HFFc6 (cell line): Measurements from ENCODE around the gene DPYD. TPM values are rescaled to one million over a fixed set of nuclear protein-coding genes. Genes with fewer than 3 reads are reported as not detected.

Source experiments
- DNase-seq: peaks from one replicate; pipeline ENCODE4 v3.0.0-alpha.2; 2018
- H3K27ac Mint-ChIP-seq: 2 replicates; pipeline ENCODE4 v1.8.0; 2020; ENCODE audit warnings: mild to moderate bottlenecking, mixed read lengths
- H3K27me3 Mint-ChIP-seq: 2 replicates; pipeline ENCODE4 v1.8.0; 2021; ENCODE audit warnings: mild to moderate bottlenecking, moderate library complexity, mixed read lengths; ENCODE audit not compliant: insufficient read depth
- H3K36me3 Mint-ChIP-seq: 2 replicates; pipeline ENCODE4 v1.8.0; 2021; ENCODE audit warnings: low read depth, mixed read lengths
- H3K4me1 Mint-ChIP-seq: 2 replicates; pipeline ENCODE4 v1.8.0; 2020; ENCODE audit warnings: low read depth, mixed read lengths
- H3K4me3 Mint-ChIP-seq: 2 replicates; pipeline ENCODE4 v1.8.0; 2020; ENCODE audit warnings: mild to moderate bottlenecking, moderate library complexity, mixed read lengths
- H3K9me3 Mint-ChIP-seq: 2 replicates; pipeline ENCODE4 v1.8.0; 2020; ENCODE audit warnings: mild to moderate bottlenecking, mixed read lengths
- CTCF ChIP-seq: fragments of 200-600 bp; sonication (generic); IDR thresholded peaks from 2 replicates; pipeline ENCODE4 v1.5.0; 2021; ENCODE audit warnings: antibody characterized with exemption, mild to moderate bottlenecking
- total RNA-seq, 6 experiments: library from RNA; stranded (reverse); fragmentation: NEBNext Ultra II Directional; extraction: Animal tissue kit (Norgen Biotek cat#: 25700); gene quantifications; 2 replicates in 1 of 6; 3 replicates in 5 of 6; pipeline ENCODE4 v1.2.3, GENCODE V29; 2021

Gene DPYD
- total RNA-seq, 6 experiments from 2014 or later = 37.0 to 77.8 (median 67.9) TPM

- no peak for TF ChIP-seq CTCF
- no peaks in the 10 kb centered on the region for H3K9me3 Mint-ChIP-seq
- H3K4me3 Mint-ChIP-seq = no peak overlapping the region
- DNase-seq = no peak
- peaks cover 45% of the 10 kb centered on the region for H3K36me3 Mint-ChIP-seq
- H3K27ac Mint-ChIP-seq = no peak overlapping the region
- peaks cover 2% of the 10 kb centered on the region; the same call in 1 of the 2 replicates for H3K27me3 Mint-ChIP-seq
- H3K4me1 Mint-ChIP-seq = peaks cover 6% of the 10 kb centered on the region
Measured at GRCh38 chr1:97505816-97506215, 415.0 kb downstream of the DPYD start.

GRCh38 chr1:97505289-97505688, 415.5 kb downstream of the DPYD start:
- DNase-seq = no peak
- H3K4me1 Mint-ChIP-seq = peaks cover 6% of the 10 kb centered on the region
- no peak overlapping the region for H3K27ac Mint-ChIP-seq
- H3K27me3 Mint-ChIP-seq = peaks cover 2% of the 10 kb centered on the region; the same call in 1 of the 2 replicates
- no peak overlapping the region for H3K4me3 Mint-ChIP-seq
- peaks cover 40% of the 10 kb centered on the region for H3K36me3 Mint-ChIP-seq
- no peak for TF ChIP-seq CTCF
- no peaks in the 10 kb centered on the region for H3K9me3 Mint-ChIP-seq

GRCh38 chr1:97502360-97502759, 418.5 kb downstream of the DPYD start:
- no peak for TF ChIP-seq CTCF
- no peak overlapping the region for H3K27ac Mint-ChIP-seq
- no peak for DNase-seq
- no peaks in the 10 kb centered on the region for H3K9me3 Mint-ChIP-seq
- no peaks in the 10 kb centered on the region for H3K4me1 Mint-ChIP-seq
- H3K36me3 Mint-ChIP-seq = peaks cover 15% of the 10 kb centered on the region
- H3K27me3 Mint-ChIP-seq = no peaks in the 10 kb centered on the region
- no peak overlapping the region for H3K4me3 Mint-ChIP-seq

- TF ChIP-seq CTCF = no peak
- H3K4me1 Mint-ChIP-seq = no peaks in the 10 kb centered on the region
- no peaks in the 10 kb centered on the region for H3K9me3 Mint-ChIP-seq
- no peak overlapping the region for H3K4me3 Mint-ChIP-seq
- DNase-seq = no peak
- peaks cover 15% of the 10 kb centered on the region for H3K36me3 Mint-ChIP-seq
- H3K27ac Mint-ChIP-seq = no peak overlapping the region
- H3K27me3 Mint-ChIP-seq = no peaks in the 10 kb centered on the region
Measured at GRCh38 chr1:97501628-97502027, 419.2 kb downstream of the DPYD start.

- H3K4me3 Mint-ChIP-seq = no peak overlapping the region
- no peaks in the 10 kb centered on the region for H3K4me1 Mint-ChIP-seq
- H3K36me3 Mint-ChIP-seq = peaks cover 15% of the 10 kb centered on the region
- H3K9me3 Mint-ChIP-seq = no peaks in the 10 kb centered on the region
- no peaks in the 10 kb centered on the region for H3K27me3 Mint-ChIP-seq
- H3K27ac Mint-ChIP-seq = no peak overlapping the region
- no peak for DNase-seq
- no peak for TF ChIP-seq CTCF
Measured at GRCh38 chr1:97500760-97501159, 420.1 kb downstream of the DPYD start.

GRCh38 chr1:97499667-97500066, 421.2 kb downstream of the DPYD start:
- H3K4me3 Mint-ChIP-seq = no peak overlapping the region
- no peak overlapping the region for H3K27ac Mint-ChIP-seq
- H3K4me1 Mint-ChIP-seq = no peaks in the 10 kb centered on the region
- H3K36me3 Mint-ChIP-seq = peaks cover 15% of the 10 kb centered on the region
- DNase-seq = no peak
- TF ChIP-seq CTCF = no peak
- no peaks in the 10 kb centered on the region for H3K27me3 Mint-ChIP-seq
- H3K9me3 Mint-ChIP-seq = no peaks in the 10 kb centered on the region
